22Rv1 (cell line): ENCODE measurements around the gene BDKRB1.

Source experiments
- CTCF ChIP-seq: fragments of 450-650 bp; IDR thresholded peaks from 2 replicates; pipeline ENCODE4 v1.5.1; 2017; ENCODE audit warnings: mild to moderate bottlenecking
- ZFX ChIP-seq: fragments of 450-650 bp; IDR thresholded peaks from 2 replicates; pipeline ENCODE4 v1.6.1; 2017; ENCODE audit warnings: antibody characterized with exemption, borderline replicate concordance

GRCh38 chr14:96310906-96311305, 54.9 kb downstream of the BDKRB1 start:
- TF ChIP-seq CTCF (no peak), ZFX (no peak)
